H7 (cell line): ENCODE measurements around the gene FIGNL1. TPM values are rescaled to one million over a fixed set of nuclear protein-coding genes. Genes with fewer than 3 reads are reported as not detected.
"Not testable (repeated sequence)": the region's sequence is repeated elsewhere in the genome, so short reads cannot be mapped to it uniquely, and the experiment has no call there.

ENCODE experiments used
- DNase-seq: peaks from one replicate; pipeline ENCODE4 v3.0.0; 2012
- H3K27me3 ChIP-seq: 2 replicates; pipeline ENCODE4 v1.6.0; 2011; ENCODE audit warnings: mild to moderate bottlenecking, low read length; ENCODE audit not compliant: control insufficient read depth, insufficient read depth
- H3K36me3 ChIP-seq: replicated peaks from 2 replicates; pipeline ENCODE4 v1.5.1; 2011; ENCODE audit warnings: low read length; ENCODE audit not compliant: control insufficient read depth, insufficient read depth
- H3K4me3 ChIP-seq: 2 replicates; pipeline ENCODE4 v1.5.1; 2011; ENCODE audit warnings: low read depth, mild to moderate bottlenecking, control low read depth, low read length, moderate library complexity; ENCODE audit not compliant: insufficient read depth
- total RNA-seq: library from RNA; depleted of rRNA; stranded (reverse); fragments of >200 nt; shearing (Covaris generic); gene quantifications from 2 replicates; pipeline ENCODE4 v1.2.3, GENCODE V29; 2014

The FIGNL1 gene
- total RNA-seq, 1 experiment from 2014 or later: 19.2 TPM

- no peak overlapping the region for H3K4me3 ChIP-seq
- no peaks in the 10 kb centered on the region for H3K36me3 ChIP-seq
- no peaks in the 10 kb centered on the region; the same call in 1 of the 2 replicates for H3K27me3 ChIP-seq
- DNase-seq: no peak
These were observed 11.5 kb upstream of the FIGNL1 start for GRCh38 chr7:50461695-50462094.

- DNase-seq, H3K27me3 ChIP-seq, H3K4me3 ChIP-seq, H3K36me3 ChIP-seq: not testable (repeated sequence)
These were observed 9.0 kb upstream of the FIGNL1 start for GRCh38 chr7:50459183-50459582.

- not testable (repeated sequence) for DNase-seq, H3K4me3 ChIP-seq, H3K27me3 ChIP-seq, H3K36me3 ChIP-seq
These were observed 8.5 kb upstream of the FIGNL1 start for GRCh38 chr7:50458651-50459050.

- DNase-seq: no peak
- H3K27me3 ChIP-seq: no peaks in the 10 kb centered on the region
- H3K36me3 ChIP-seq: no peaks in the 10 kb centered on the region
- no peak overlapping the region for H3K4me3 ChIP-seq
These were observed 6.4 kb upstream of the FIGNL1 start for GRCh38 chr7:50456371-50457123.

- Histone ChIP-seq H3K27me3 (no peaks in the 10 kb centered on the region), H3K36me3 (no peaks in the 10 kb centered on the region), H3K4me3 (no peak overlapping the region)
- no peak for DNase-seq
These were observed 5.5 kb upstream of the FIGNL1 start for GRCh38 chr7:50455658-50456057.

GRCh38 chr7:50454968-50455367, 4.8 kb upstream of the FIGNL1 start:
- no peak for DNase-seq
- no peak overlapping the region for H3K4me3 ChIP-seq
- no peaks in the 10 kb centered on the region for H3K27me3 ChIP-seq
- no peaks in the 10 kb centered on the region for H3K36me3 ChIP-seq

- Histone ChIP-seq H3K4me3 (peak overlapping the region; percentile 76), H3K27me3 (no peaks in the 10 kb centered on the region), H3K36me3 (peaks cover 1% of the 10 kb centered on the region)
- peak; percentile 66 for DNase-seq
These were observed 461 bp upstream of the FIGNL1 start for GRCh38 chr7:50450590-50451032.

GRCh38 chr7:50449501-50449880, 659 bp downstream of the FIGNL1 start:
- no peak for DNase-seq

GRCh38 chr7:50448823-50449222, 1.3 kb downstream of the FIGNL1 start:
- H3K4me3 ChIP-seq: no peak overlapping the region
- no peak for DNase-seq
- H3K27me3 ChIP-seq: no peaks in the 10 kb centered on the region
- peaks cover 1% of the 10 kb centered on the region for H3K36me3 ChIP-seq

More at GRCh38 chr7:50449501-50449880, 659 bp downstream of the FIGNL1 start:
- H3K36me3 ChIP-seq: peaks cover 1% of the 10 kb centered on the region
- no peaks in the 10 kb centered on the region for H3K27me3 ChIP-seq
- H3K4me3 ChIP-seq: peak overlapping the region; percentile 76

GRCh38 chr7:50446542-50446960, 3.6 kb downstream of the FIGNL1 start:
- Histone ChIP-seq H3K36me3 (peaks cover 1% of the 10 kb centered on the region), H3K27me3 (no peaks in the 10 kb centered on the region), H3K4me3 (no peak overlapping the region)
- DNase-seq: no peak

- Histone ChIP-seq H3K27me3 (no peaks in the 10 kb centered on the region), H3K36me3 (no peaks in the 10 kb centered on the region; the same call in 1 of the 2 replicates), H3K4me3 (no peak overlapping the region)
- no peak for DNase-seq
These were observed 13.9 kb downstream of the FIGNL1 start for GRCh38 chr7:50436133-50436806.

GRCh38 chr7:50431722-50432305, 18.3 kb downstream of the FIGNL1 start:
- H3K36me3 ChIP-seq: no peaks in the 10 kb centered on the region
- DNase-seq: no peak
- H3K27me3 ChIP-seq: no peaks in the 10 kb centered on the region
- no peak overlapping the region for H3K4me3 ChIP-seq

GRCh38 chr7:50431316-50431715, 18.8 kb downstream of the FIGNL1 start:
- Histone ChIP-seq H3K4me3 (no peak overlapping the region), H3K36me3 (no peaks in the 10 kb centered on the region), H3K27me3 (no peaks in the 10 kb centered on the region)
- DNase-seq: no peak

GRCh38 chr7:50428911-50429310, 21.2 kb downstream of the FIGNL1 start:
- Histone ChIP-seq H3K36me3 (no peaks in the 10 kb centered on the region), H3K27me3 (no peaks in the 10 kb centered on the region), H3K4me3 (no peak overlapping the region)
- DNase-seq: no peak

GRCh38 chr7:50427518-50427917, 22.6 kb downstream of the FIGNL1 start:
- no peak for DNase-seq
- no peaks in the 10 kb centered on the region for H3K36me3 ChIP-seq
- H3K4me3 ChIP-seq: no peak overlapping the region
- no peaks in the 10 kb centered on the region for H3K27me3 ChIP-seq
